NCI-H2196 treated with DMSO at 0.1 percent for 48 hours (cell line): ENCODE data around the gene FYTTD1.

ENCODE experiments used
- DNase-seq: peaks from one replicate; lab custom pipeline; 2025; ENCODE audit not compliant: unreplicated experiment; lab: John Stamatoyannopoulos, UW

Gene FYTTD1

DNA sequence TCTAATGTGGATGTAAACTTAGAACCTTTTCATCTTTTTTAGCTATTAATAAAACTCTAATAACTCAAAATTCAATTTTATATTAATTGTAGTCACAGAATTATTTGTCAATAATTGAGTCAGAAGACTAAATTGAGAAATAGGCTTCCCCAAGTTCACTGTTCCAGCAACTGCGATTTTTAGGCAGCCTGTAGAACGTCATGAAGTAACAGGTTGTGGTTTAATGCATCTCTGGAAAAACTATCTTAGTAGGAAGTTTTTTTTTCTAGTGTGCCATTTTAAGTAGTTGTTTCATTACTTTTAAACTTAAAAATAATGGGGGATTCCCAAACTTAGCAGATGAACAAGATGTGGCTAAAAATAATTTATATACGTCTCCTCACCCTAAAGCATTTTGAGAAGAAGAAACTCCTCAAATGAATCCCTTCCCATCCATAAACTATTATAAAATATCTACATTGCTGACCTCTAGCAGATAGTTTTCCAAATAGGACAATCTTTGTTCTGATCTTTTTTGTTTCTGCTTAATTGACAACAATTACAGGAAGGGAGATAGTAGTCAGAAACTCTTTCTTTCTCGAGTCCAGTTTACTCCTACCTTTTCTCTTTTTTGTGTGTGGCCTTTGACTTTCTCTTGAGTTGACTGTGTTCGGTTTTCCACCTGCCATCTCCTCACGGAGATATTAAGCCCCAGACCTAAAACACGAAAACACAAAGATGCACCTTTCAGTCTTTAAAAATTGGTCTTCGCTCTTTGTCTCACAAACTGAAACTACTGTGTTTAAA, 84.4 kb downstream of the FYTTD1 start:
- DNase-seq: no peak

DNA sequence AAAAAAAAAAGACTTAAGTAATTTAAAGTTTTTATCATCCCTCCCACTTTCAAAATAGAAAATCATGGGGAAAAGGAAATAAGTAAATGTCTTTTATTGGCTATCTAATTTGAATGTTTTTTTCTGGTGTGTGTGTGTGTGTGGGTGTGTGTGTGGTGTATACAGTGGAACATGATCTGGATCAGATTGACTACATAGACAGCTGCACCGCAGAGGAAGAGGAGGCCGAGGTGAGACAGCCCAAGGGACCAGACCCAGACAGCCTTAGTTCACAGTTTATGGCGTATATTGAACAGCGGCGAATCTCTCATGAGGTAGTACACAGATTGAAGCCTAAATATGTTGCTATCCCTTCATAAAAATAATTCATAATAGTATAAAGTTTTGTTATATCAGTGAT, 85.8 kb downstream of the FYTTD1 start:
- no peak for DNase-seq

DNA sequence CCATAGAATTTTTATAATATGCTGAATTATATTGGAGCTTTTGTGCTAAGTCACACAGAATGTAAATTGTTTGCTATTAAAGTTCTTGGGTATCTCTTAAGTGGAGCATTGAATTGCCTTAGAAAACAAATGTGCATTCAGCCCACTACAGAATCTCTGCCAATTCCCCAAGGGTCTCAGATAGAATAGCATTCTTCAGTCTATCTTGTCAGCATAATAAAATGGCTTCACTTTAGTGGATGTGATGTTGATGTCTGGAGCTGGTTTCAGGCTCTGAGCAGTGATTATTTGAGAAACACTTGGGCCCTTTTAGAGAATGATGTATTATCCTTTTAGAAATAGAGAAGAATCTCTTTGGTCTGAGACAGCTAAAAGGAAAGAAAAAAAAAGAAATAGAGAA, 86.6 kb downstream of the FYTTD1 start:
- no peak for DNase-seq
